HUDEP-2 (cell line): ENCODE measurements around the gene ARIH1.

Source experiments
- DNase-seq, 76 experiments: peaks; one replicate each; lab custom pipeline; 2025; ENCODE audit not compliant: unreplicated experiment in 76 of 76; lab: John Stamatoyannopoulos, UW

The ARIH1 gene

GRCh38 chr15:72483279-72483678 lies 9.1 kb downstream of the ARIH1 start:
- no peak for DNase-seq

- no peak for DNase-seq
Measured at GRCh38 chr15:72486144-72486543, 12.0 kb downstream of the ARIH1 start.

GRCh38 chr15:72487070-72487797 lies 13.1 kb downstream of the ARIH1 start:
- no peak for DNase-seq

- DNase-seq = no peak
Measured at GRCh38 chr15:72488558-72488957, 14.4 kb downstream of the ARIH1 start.

- no peak for DNase-seq
Measured at GRCh38 chr15:72489943-72490554, 15.9 kb downstream of the ARIH1 start.

- DNase-seq = no peak
Measured at GRCh38 chr15:72491768-72492167, 17.6 kb downstream of the ARIH1 start.

- DNase-seq = no peak
Measured at GRCh38 chr15:72492733-72493132, 18.6 kb downstream of the ARIH1 start.

GRCh38 chr15:72493220-72493619 lies 19.1 kb downstream of the ARIH1 start:
- DNase-seq = no peak

- DNase-seq = no peak
Measured at GRCh38 chr15:72495007-72495406, 20.9 kb downstream of the ARIH1 start.

GRCh38 chr15:72496783-72497182 lies 22.7 kb downstream of the ARIH1 start:
- DNase-seq = no peak

- DNase-seq = no peak
Measured at GRCh38 chr15:72497402-72497801, 23.3 kb downstream of the ARIH1 start.

- no peak for DNase-seq
Measured at GRCh38 chr15:72502220-72502809, 28.2 kb downstream of the ARIH1 start.

GRCh38 chr15:72503147-72503546 lies 29.0 kb downstream of the ARIH1 start:
- DNase-seq = no peak

GRCh38 chr15:72507402-72508092 lies 33.4 kb downstream of the ARIH1 start:
- DNase-seq = no peak

GRCh38 chr15:72509484-72509883 lies 35.4 kb downstream of the ARIH1 start:
- no peak for DNase-seq

- no peak for DNase-seq
Measured at GRCh38 chr15:72511536-72511935, 37.4 kb downstream of the ARIH1 start.

GRCh38 chr15:72515591-72516389 lies 41.7 kb downstream of the ARIH1 start:
- DNase-seq = no peak

GRCh38 chr15:72516777-72517176 lies 42.6 kb downstream of the ARIH1 start:
- DNase-seq = no peak

- peak in 4 of 76 experiments; percentile 4 to 29 (median 16) for DNase-seq
Measured at GRCh38 chr15:72521682-72522081, 47.6 kb downstream of the ARIH1 start.

- peak in 1 of 76 experiments; percentile 4 for DNase-seq
Measured at GRCh38 chr15:72532991-72533601, 59.0 kb downstream of the ARIH1 start.
